GM21447 (cell line): ENCODE measurements around the gene IGSF10.
"Not testable (repeated sequence)": the region's sequence is repeated elsewhere in the genome, so short reads cannot be mapped to it uniquely, and the experiment has no call there.

Source experiments
- ATAC-seq: cut with Tn5 transposase; IDR thresholded peaks from one replicate; pipeline ENCODE4 v1.9.1; 2021; ENCODE audit not compliant: unreplicated experiment

The IGSF10 gene

GRCh38 chr3:151460774-151461450 is at the start of gene IGSF10:
Gene IGSF10, minus strand, starts transcription at chr3:151461061. Its CDS starts 2,352 bp downstream, at chr3:151458709.
- ATAC-seq: no peak

DNA sequence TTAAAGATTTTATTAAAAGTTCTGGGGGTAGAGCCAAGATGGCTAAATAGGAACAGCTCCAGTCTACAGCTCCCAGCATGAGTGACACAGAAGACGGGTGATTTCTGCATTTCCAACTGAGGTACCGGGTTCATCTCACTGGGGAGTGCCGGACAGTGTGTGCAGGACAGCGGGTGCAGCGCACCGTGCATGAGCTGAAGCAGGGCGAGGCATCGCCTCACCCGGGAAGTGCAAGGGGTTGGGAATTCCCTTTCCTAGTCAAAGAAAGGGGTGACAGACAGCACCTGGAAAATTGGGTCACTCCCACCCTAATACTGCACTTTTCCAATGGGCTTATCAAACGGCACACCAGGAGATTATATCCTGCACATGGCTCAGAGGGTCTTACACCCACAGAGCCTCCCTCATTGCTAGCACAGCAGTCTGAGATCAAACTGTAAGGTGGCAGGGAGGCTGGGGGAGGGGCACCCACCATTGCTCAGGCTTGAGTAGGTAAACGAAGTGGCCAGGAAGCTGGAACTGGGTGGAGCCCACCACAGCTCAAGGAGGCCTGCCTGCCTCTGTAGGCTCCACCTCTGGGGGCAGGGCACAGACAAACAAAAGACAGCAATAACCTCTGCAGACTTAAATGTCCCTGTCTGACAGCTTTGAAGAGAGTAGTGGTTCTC is 48.7 kb upstream of the IGSF10 start:
- not testable (repeated sequence) for ATAC-seq

DNA sequence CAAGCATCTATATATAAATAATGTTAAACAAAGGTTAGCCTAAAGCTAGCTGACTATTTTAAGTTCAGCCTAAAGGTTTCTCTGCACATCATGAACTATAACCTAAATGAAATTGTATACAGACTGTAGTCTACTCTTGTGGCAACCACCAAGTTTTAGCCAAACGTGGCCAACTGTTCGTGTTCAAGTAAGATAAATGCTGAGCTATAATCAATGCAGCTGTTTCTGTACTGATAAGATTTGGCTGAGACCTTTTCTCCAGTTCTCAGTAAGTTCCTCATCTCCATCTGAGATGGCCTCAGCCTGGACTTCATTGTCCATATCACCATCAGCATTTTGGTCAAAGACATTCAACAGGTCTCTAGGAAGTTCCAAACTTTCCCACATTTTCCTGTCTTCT is 43.7 kb upstream of the IGSF10 start:
- ATAC-seq: no peak

- no peak for ATAC-seq
These were observed 42.2 kb upstream of the IGSF10 start for GRCh38 chr3:151503074-151503473.

- ATAC-seq: no peak
These were observed 41.2 kb upstream of the IGSF10 start for GRCh38 chr3:151501923-151502632.

- no peak for ATAC-seq
These were observed 40.5 kb upstream of the IGSF10 start for GRCh38 chr3:151501171-151501922.

DNA sequence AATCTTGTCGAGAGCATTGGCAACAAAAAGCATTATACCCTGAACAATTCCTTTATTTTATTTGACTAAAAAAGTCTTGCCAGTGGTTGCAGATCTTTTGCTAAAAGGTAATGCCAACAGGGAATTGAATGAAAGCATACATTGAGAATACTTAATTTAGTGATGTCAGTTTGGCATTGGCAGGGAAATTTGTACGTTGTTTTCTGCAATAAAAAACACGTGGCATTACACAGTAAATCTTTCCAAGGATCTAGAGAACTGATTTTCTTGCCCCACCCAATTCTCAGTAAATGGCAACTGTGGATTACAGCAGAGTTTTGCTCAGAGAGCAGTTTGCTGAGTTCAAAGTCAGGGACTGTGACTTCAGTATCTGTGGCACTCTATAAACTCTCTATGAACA is 38.3 kb upstream of the IGSF10 start:
- ATAC-seq: no peak

DNA sequence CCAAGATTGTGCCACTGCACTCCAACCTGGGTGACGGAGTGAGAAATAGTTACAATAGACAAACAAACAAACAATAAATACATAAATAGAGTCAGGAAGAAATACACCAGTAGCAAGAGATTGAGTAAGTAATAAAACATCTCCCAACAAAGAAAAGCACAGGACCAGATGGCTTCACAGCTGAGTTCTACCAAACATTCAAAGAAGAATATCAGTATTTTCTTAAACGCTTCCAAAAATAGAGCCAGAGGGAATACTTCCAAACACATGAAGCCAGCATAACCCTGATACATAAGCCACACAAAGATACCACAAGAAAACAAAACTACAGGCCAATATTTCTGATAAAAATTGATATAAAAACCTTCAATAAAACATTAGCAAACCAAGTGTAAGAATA is 30.7 kb upstream of the IGSF10 start:
- no peak for ATAC-seq

- not testable (repeated sequence) for ATAC-seq
These were observed 27.0 kb upstream of the IGSF10 start for GRCh38 chr3:151487833-151488232.

DNA sequence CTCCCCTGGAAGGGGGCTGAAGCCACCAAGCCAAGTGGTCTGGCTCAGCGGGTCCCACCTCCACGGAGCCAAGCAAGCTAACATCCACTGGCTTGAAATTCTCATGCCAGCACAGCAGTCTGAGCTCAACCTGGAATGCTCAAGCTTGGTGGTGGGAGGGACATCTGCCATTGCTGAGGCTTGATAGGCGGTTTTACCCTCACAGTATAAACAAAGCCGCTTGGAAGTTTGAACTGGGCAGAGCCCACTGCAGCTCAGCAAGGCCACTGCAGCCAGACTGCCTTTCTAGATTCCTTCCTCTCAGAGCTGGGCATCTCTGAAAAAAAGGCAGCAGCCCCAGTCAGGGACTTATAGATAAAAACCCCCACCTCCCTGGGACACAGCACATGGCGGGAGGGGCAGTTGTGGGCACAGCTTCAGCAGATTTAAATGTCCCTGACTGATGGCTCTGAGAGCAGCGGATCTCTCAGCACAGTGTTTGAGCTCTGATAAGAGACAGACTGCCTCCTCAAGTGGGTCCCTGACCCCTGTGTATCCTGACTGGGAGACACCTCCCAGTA is 23.2 kb upstream of the IGSF10 start:
- ATAC-seq: no peak

DNA sequence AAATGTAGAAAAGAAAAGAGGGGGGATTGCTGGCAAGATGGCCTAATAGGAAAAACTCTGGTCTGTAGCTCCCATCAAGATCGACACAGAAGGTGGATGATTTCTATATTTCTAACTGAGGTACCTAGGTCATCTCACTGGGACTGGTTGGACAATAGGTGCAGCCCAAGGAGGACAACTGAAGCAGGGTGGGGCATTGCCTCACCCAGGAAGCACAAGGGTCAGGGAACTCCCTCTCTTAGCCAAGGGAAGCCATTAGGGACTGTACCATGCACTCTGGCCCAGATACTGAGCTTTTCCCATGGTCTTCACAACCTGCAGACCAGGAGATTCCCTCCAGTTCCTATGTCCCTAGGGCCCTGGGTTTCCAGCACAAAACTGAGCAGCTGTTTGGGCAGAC is 22.6 kb upstream of the IGSF10 start:
- ATAC-seq: no peak

DNA sequence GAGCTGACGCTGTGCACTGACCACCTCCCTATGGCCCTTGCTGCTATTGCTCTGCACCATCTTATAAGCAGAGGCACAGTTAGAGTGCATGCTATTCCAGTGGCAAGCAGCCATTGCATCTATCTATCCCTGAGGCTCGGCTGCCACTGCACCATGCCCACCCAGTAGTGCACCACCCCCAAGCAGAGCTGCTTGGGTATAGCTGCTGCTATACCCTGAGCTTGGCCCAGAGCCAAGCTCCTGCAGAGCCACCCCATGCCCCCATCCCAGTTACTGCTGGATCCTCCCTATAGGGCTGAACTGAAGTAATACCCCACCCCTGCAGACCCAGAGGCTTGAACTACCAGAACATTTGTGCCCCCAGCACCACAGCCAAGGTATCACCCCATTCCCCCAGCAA is 19.6 kb upstream of the IGSF10 start:
- no peak for ATAC-seq

- no peak for ATAC-seq
These were observed 18.6 kb upstream of the IGSF10 start for GRCh38 chr3:151479452-151479851.

DNA sequence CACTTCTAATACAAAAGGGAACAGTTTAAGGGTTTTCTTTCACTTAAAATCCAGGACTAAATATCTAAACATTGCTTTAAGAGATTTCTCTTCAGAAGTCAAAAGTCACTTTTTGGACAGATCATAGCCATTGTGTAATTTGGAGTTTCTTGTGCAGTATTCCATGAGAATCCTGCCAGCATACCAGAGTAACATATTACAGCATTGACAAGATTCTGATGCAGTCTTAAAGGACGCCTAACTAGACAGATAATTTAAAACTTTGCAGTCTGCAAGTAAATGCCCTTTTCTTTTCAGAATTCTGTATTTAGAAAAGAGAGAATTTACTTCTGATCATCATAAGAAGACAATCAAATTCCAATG is 17.5 kb upstream of the IGSF10 start:
- no peak for ATAC-seq

GRCh38 chr3:151477591-151478334 is 16.9 kb upstream of the IGSF10 start:
- no peak for ATAC-seq

DNA sequence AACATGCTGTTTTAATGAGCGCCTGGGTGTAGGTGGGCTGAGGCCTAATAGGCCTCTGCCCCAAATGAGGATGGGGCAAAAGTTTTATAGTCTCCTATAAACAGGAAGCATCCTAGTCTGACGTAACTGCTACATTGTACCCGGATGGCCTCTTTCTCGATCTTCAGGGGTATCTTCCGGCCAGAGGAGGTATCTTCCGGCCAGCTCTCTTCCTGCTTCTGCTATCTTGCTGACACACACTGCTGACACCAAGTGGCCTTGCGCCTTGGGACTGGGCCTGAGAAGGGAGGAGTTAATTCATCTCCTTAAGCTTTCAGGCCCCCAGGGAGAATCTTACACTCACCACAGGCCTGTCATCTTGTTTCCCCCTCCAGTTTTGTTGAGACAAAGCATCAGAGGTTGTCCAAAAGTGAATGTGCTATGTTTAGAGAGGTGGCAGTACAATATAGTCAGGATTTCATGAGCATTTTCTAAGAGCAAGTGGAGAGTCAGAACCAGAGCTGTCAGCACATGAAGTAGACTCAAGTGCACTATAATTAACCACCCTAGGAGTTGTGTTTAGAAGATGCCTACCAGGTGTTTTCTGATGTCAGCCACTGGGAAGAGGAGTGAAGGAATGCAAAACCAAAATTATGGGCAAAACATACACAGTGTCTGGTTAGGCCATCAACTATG is 15.6 kb upstream of the IGSF10 start:
- no peak for ATAC-seq

GRCh38 chr3:151468284-151468917 is 7.5 kb upstream of the IGSF10 start:
- ATAC-seq: peak; percentile 61

GRCh38 chr3:151467069-151467468 is 6.2 kb upstream of the IGSF10 start:
- ATAC-seq: no peak

DNA sequence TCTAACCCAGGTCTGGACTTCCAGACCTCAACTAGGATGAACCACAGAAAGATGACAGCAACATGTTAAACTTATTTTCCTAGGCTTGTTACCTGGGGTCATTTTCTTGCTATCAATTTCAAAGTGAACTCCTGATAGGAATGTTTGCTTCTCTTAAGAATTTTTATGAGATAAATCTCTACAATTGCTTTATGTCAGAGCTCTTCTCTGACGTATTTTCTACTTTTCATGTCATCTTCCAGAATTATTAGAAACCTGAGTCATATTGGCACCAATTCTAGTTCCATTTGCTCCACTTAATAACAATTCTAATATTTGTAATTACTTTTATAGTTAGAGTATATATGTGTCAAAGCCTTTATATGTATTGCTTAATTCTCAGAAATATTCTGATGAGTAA is 2.1 kb upstream of the IGSF10 start:
- ATAC-seq: no peak
